GM19240 (cell line): ENCODE results near the gene CBARP.

Source experiments
- DNase-seq: peaks from one replicate; pipeline ENCODE4 v3.0.0; 2011; ENCODE audit warnings: low spot score; ENCODE audit not compliant: insufficient read length

The CBARP gene

DNA sequence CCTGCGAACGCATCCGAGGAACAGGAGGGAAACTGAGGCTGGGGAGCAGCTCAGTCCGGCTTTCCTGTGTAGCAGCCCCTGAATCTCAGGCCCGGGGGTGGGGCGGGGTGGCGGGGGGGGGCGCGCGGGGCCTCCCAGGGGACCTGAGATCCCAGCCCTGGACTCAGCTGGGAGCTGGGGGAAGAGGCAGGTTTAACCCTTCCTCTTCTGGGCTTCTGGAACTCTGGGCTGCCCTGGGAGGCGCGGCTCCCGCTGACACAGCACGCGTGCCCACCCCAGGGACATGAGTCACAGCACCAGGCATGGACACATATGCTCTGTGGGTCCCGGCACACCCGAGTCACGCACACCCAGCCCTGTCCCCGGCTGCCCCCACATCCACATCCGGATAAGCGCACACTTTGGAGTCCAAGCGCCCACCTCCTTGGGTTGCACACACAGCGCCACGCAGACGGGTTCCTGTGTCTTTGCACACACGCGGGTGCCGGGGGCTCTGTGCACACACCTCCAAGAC, 27.9 kb upstream of the CBARP start:
- no peak for DNase-seq

DNA sequence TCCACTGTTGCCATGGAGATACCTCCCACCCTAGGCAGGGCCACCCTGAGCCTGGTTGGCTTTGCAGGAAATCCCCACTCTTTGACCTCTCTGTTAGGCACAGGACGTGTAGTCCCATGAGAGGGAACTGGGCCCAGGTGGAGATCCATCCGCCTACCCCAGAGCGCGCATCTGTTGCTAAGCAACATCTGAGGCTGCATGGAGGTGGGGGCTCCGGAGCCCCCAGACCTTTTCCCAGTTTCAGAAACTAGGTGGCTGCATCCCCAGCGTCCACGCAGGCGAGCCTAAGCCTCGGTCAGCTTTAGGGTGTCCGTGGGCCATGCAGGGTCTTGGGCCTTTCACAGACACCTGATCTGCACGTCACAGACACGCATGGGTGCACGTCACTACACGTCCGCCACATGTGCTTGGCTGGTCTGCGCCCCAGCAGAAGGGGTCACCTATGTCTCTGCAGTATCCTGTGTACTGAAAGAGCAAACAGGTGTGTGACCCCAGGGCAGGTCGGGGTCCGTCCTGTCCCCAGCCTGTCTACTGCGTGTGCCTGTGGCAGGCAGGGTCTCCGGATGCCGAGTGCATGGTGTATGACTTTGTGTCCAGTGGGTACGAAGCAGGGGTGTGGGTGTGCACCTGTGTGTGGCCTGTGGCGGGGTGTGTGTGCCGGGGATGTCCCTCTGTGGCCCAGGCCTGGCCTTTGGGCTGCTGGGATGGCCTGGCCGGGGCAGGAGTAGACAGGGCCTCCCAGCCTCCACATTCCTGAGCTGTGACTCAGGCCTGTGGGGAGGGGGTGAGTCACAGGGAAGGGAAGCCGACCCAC, 27.2 kb upstream of the CBARP start:
- no peak for DNase-seq

DNA sequence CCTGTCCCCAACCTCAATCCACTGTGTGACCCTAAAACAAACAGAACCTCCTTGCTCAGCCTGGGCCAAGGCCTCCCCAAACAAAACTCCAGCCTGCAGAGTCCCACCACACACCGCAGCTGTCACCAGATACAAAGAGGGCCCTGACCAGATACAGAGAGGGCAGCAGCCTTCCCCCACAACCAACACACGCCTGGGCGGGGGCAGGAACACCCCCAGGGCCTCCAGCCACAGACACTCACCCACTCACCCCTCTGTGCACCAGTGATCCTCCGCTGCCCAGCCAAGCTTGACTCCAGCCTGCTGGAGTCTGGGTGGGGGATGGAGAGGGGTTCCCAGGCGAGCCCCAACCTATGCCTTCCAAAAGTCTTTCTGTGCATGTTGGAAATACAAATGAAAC, 25.4 kb upstream of the CBARP start:
- no peak for DNase-seq

DNA sequence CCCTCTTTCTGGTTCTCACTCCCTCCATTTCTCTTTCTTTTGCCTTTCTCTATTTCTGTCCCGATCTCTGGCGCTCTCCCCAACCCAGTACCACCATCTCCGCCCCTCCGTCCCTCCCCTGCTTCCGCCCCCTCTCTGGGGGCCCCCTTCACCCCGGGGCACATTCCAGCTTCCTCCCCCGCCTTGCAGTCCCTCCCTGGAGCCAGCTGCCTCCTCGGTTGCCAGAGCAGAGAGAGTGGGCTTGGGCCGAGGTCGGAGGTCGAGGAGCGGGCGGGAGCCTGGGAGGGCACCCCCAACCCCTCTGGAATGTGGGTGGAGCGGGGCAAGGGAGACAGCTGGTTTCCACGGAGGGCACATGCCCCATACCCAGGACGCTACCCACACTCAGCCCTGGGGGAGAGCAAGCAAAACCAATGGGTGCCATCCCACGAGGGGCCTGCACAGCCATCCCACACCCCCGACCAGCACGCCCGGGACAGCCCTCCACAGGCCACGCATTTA, 24.9 kb upstream of the CBARP start:
- DNase-seq: no peak

DNA sequence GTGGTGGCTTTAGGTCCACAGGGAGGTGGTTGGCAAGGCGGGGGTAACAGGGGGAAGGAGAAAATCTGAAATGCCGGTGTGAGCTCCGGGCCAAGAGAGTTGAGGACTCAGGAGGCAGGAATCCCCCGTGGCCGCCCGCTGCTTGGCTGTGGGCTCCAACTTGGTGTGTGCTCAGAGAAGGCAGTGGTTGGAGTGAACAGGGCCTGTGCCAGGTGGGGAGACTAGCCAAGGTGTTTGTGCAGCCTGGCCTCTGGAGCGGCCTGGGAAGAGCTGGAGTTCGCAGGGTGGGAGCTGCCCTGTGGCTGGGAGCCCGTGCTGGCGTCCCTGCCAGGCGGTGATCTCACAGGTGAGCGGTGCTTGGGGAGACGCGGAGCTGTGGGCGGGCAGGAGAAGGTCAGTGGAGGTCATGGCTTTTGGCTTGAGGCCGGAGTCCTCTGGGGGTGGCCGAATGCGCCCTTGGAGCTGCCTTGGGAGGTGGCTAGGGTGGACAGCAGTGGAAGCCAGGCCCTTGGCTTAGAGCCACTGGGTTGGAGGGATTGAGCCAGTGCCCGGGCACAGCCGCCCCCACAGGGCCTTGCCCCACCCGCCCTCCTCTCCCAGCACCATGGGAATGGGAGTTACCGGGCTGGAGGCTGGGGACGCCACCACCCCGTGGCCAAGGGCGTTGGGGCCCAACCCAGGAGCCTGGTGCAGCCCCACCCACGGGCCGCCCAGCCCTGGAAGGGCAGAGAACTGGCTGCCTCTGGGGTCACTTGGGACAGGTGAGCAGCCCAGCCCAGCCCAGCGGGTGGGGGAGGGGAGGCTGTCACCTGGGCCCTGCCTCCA, 24.2 kb upstream of the CBARP start:
- DNase-seq: no peak

DNA sequence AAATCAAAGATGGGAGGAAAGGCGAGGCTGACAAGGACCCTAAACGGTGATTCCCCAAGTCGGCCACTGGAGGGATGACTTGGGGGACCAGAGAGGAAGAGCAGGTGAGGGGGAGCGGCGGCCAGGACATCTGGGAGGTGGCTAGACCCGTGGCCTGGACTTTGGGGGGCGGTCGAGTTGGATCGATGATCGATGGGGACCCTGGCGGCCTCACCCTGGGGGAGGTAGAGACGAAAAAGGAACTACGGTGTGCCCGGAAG, 23.7 kb upstream of the CBARP start:
- no peak for DNase-seq

DNA sequence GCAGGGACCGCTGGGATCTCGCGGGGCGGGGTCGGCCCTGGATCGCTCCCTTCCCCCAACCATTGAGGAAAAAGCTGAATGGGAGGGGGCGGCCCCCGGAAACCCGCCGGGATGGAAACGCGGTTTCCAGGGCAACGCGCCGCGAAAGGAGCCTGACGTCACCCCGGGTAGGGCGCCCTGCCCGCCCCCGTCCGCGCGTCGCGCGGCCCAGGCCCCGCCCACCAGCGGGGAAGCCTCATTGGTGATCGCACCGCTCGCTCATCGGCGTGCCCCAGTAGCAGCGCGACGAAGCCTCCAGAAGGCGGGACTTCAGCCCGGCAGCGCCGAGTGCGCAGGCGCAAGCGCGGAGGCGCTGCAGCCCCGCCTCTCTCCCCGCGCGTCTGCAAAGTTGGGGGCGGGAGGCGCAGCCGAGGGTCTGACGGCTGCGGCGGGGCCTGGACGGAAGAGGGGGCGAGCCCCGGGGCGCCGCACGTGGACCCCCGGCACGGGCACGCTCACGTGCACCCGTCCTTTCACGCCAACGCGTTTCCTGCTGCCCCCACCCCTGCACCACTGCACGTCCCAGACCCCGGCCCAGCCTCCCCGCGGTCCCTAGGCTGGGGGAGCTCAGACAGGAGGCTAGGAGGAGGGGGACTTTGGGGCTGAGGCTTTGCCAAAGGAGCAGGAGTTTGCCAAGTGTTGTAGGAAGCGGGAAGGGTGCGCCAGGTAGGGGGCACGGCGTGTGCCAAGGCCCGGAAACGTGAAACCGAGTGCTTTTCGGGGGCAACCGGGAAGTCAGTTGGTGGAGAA, 23.1 kb upstream of the CBARP start:
- peak; percentile 94 for DNase-seq

DNA sequence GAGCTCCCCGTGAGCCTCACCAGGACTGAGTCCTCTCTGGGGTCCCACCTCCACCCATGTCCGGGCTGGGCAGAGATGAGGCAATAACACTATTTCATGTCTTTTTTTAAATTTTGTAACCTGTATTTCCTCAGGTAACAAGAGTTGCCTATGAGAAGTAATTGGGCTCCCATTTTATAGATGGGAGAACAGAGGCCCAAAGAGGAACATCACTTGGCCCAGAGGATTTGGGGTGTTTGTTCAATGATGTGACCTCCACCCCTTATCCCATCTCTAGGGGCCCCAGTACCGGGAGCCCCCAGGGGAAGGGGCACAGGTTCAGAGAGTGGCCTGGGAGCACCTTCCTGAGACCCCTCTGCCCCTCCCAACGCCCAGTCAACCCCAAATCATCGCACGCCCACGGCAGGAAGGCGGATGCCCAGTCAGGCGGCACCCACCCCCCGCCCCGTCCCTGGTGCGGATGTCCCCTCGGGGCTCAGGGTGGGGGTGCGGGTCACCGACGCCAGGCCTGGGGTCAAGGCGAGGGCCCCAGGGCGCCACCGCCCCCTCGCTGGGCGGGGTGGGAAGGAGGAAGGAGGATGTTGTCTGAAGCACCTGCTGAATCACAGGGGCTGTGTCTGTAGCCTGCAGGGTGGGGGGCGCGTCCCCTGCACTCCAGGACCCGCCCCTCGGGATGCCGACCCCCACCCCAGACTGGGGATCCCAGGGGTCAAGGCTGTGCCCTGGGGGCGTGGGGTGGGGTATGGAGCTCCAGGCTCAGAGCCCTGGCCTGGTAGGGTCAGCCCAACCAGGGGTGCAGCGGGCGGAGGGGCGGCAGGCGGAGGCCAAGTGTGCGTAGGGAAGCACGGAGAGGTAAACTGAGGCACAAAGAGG, 22.3 kb upstream of the CBARP start:
- no peak for DNase-seq

DNA sequence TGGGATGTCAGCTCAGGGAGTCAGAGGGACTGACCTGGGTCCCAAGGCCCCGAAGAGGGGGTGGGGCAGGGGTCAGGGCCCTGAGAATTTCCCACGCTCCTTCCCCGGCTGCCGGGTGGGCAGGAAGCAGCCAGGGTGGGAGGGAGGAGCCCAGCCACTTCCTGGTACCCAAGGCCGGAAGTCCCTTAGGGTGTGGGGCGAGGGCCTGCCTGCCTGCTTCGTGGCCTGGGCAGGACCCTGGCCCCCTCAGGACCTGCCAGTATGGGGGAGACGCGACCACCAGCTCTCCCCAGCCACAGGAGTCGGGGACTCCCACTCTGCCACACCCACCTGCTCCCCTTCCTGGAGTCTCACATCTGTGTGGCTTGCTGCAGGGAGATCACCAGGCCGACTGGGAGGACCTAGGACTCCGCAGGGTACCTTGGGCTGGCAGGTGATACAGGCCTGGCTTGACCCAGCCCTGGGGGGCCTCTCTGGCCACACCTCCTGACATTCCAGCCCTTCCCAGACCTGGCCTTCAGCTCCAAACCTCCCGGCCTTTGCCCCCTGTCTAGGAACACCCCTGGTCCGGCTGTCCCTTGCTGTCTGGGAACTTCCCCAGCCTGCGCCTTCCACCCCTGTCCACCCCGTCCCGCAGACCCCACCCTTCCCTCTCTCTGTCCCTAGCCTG, 21.5 kb upstream of the CBARP start:
- peak; percentile 70 for DNase-seq

DNA sequence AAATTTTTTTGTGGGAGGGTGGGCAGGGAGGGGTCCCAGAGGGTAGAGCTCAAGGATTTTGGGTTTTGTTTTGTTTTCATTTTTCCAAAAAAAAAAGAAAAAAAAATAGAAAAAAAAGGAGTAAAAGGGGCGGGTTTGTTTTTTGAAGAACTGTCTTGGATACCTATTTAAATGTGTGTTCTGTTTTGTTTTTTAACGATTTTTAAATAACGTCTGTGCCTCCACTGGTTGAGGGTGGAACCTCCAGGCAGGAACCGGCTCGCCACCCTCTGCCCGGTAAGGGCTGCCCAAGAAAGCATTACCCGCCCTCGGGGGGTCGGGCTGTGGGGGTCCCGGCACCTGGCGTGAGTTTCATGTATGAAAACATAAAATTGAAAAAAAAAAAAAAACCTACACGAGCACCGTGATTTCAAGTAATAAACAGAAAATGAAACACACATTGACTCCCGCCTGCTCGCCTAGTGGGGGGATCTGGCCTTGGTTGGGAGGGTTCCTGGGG, 21.0 kb upstream of the CBARP start:
- DNase-seq: no peak

DNA sequence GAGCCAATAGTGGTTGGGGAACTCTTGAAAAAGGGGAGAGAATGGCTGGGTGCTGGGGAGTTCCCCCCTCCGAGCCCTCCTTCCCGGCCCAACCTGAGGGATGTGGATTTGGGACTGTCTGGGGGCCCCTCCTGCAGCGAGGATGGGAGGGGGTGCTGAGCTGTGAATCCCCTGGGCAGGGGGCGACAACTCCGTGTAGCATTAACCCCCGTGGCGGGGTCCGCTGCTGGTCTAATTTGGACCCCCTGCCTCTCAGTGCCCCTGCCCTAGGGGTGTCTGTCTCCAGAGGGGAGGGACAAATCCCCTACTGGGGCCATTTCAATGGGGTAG, 20.3 kb upstream of the CBARP start:
- DNase-seq: no peak

DNA sequence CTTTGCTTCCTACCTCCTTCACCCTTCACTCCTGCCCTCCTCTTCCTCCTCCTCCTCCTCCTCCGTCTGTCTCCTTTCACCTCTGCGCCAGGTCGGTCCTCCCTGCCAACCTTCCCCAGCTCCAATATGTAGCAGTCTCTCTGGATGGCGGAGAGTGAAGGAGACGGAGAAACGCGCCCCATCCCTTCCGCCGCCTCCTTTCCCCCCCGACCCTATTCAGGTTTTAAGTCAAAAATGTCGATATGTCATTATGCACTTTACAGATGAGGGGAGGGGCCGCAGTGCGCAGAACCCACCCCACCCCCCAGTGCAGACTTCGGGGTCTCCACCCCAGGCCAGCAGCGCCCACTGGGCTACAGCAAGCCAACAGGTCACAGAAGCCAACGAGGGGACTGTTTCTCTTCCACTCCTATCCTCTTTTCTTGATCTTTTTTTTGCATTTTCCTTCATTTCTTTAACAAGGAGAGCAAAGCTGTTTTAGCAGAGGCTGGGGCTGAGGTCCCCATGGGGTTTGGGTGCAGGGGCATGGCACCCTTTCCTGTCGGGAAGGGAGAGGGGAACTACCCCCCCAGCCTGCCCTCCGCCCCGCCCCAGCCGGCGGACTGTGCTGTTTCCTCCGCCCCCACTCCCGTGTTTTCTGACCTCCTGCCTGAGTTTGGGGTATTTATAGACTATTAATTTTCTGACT, 19.8 kb upstream of the CBARP start:
- DNase-seq: no peak

DNA sequence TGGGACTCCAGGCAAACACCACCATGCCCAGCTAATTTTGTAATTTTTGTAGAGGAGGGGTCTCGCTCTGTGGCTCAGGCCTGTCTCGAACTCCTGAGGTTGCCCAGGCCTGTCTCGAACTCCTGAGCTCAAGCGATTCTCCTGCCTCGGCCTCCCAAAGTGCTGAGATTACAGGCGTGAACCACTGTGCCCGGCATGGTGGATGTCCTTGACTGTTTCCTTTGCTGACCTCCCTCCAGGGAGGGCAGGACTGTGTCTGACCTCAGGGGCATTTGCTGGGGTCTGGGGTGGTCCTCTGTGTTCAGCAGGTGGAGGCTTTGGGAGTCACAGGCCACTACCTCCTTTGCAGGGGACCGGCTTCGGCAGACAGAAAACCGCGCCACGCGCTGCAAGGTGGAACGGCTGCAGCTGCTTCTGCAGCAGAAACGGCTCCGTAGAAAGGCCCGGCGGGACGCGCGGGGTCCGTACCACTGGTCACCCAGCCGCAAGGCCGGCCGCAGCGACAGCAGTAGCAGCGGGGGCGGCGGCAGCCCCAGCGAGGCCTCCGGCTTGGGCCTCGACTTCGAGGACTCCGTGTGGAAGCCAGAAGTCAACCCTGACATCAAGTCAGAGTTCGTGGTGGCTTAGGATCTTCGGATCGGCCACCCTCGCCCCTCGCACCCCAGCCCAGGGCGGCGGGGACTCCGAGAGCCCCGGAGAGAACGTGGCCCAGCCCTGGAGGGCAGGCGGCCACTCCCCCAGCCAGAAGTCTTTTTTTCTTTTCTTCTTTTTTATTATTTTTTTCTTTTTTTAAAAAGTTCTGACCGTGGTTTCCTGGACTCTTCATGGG, 19.1 kb upstream of the CBARP start:
- DNase-seq: no peak

DNA sequence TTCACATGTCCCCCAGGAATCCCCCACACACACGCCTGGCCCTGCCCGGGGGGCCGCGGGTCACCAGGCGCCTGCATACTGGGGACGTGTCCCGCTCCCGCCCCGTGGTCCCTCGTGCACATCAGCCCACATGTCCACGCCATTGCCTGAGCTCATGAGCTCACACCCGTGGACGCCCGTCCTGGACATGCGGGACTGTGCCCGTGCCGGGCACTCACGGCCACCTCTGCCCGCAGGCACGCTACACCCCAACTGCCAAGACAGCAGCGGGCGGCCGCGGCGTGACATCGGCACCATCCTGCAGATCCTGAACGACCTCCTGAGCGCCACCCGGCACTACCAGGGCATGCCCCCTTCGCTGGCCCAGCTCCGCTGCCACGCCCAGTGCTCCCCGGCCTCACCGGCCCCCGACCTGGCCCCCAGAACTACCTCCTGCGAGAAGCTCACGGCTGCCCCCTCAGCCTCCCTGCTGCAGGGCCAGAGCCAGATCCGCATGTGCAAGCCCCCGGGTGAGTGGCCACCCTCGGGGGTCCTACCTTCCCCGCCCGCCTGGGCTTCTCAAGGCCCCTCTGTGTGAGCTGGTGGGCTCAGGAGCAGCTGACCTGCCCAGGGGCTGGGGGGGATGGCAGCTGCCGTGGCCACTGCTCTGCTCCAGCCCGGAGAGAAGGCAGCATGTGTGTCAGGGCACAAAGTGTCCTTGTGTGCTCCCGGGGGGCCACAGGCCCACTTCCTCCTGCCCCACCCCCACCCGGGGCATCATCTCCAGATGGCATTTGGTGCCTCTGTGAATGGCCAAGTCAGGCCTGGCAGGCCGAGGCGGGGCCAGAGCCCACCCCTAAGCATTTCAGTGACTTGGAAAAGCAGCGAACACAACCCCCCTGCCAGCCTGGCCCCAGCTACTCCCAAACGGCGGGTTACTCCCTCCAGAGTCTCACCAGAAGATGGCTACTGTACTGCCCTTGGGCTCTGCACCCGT, 17.7 kb upstream of the CBARP start:
- no peak for DNase-seq

DNA sequence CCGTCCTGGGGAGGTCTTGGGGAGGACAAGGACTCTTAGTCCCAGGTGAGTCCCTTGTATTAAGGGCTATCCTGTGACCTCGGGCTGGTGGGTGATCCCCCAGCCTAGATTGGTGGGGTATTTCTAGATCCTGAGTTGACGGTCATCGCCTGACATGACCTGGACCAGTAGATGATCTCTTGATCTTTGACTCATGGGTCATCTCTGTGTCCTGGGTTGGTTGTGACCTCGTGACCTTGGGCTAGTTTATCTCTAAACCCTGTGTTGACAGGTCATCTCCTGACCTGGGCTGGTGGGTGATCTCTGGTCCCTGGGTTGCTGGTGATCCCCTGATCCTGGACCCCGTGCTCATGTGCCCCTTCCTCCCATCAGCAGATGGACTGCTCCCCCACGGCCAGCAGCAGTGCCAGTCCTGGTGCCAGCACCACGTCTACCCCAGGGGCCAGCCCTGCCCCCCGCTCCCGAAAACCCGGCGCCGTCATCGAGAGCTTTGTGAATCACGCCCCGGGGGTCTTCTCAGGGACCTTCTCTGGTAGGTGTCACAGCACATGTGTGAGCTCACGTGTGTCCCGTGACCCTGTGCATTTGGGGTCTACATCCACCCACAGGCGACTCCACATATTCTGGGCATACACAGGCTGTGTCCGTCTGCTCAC, 16.9 kb upstream of the CBARP start:
- DNase-seq: no peak

DNA sequence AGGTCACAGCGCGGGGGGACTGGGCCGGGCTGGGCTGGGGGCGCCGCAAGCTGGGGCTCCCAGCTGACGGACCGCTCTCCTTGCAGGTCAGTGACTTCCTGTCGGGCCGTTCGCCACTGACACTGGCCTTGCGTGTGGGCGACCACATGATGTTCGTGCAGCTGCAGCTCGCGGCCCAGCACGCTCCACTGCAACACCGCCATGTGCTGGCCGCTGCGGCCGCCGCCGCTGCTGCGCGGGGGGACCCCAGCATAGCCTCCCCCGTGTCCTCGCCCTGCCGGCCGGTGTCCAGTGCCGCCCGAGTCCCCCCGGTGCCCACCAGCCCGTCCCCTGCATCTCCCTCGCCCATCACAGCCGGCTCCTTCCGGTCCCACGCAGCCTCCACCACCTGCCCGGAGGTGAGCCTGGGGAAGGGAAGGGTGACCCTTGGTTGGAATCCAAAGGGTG, 16.3 kb upstream of the CBARP start:
- DNase-seq: no peak

DNA sequence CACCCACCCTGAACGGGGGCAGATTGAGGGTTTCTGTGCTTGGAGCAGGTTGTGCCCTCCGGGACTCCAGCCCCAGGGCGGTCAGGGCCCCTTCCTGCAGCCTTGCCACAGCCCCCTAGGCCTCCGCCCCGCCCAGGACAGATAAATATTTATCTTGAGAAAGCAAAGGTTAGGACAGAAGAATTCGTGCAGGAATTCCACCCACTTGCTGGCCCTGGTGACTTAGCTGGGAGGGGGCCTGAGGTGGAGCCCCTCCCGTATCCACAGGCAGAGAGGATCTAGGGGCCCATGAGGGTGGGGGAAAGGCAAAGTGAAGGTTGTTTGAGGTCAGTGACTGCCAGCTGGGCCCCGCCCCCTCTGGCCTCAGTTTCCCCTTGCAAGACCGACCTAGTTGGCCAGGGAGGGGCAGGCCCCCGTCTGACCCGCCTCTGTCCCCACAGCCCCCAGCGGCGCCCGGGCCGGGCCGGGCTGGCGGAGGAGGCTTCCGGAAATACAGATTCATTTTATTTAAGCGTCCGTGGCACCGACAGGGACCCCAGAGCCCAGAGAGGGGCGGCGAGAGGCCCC, 15.8 kb upstream of the CBARP start:
- no peak for DNase-seq
